Neutrophil (primary cell): ENCODE measurements around the gene ARFIP2.
"Not testable (repeated sequence)": the region's sequence is repeated elsewhere in the genome, so short reads cannot be mapped to it uniquely, and the experiment has no call there.

Experiments
- H3K27ac ChIP-seq: fragments of 200-600 bp; sonication (generic); 2 replicates; pipeline ENCODE4 v1.5.1; 2016; ENCODE audit warnings: mild to moderate bottlenecking, moderate library complexity
- H3K27me3 ChIP-seq: fragments of 200-600 bp; sonication (generic); 2 replicates; pipeline ENCODE4 v1.6.0; 2016; ENCODE audit warnings: mild to moderate bottlenecking
- H3K36me3 ChIP-seq: fragments of 200-600 bp; sonication (generic); 2 replicates; pipeline ENCODE4 v1.5.1; 2017
- H3K4me1 ChIP-seq, 2 experiments: fragments of 200-600 bp in 1 of 2; sonication (generic) in 1 of 2; 1 replicate in 1 of 2; 2 replicates in 1 of 2; pipeline versions ENCODE4 v1.5.1 to v1.6.1; 2013 to 2016; ENCODE audit warnings: low read depth in 1 of 2, low read length in 1 of 2, mild to moderate bottlenecking in 1 of 2, moderate library complexity in 1 of 2; ENCODE audit not compliant: control insufficient read depth in 1 of 2, insufficient read depth in 1 of 2
- H3K4me3 ChIP-seq, 2 experiments: fragments of 200-600 bp in 1 of 2; sonication (generic) in 1 of 2; 1 replicate in 1 of 2; 2 replicates in 1 of 2; pipeline ENCODE4 v1.5.1; 2013 to 2016; ENCODE audit warnings: low read depth in 1 of 2, low read length in 1 of 2, mild to moderate bottlenecking in 1 of 2, moderate library complexity in 1 of 2
- H3K9me3 ChIP-seq: fragments of 200-600 bp; sonication (generic); 2 replicates; pipeline ENCODE4 v1.5.1; 2016
- CTCF ChIP-seq: fragments of 200-600 bp; sonication (generic); IDR thresholded peaks from 2 replicates; pipeline ENCODE4 v1.5.1; 2016; ENCODE audit warnings: antibody characterized with exemption

ARFIP2 gene

GRCh38 chr11:6481012-6481923, at the start of gene ARFIP2, which contains the start of gene TIMM10B:
TSS of gene ARFIP2 (minus strand) at chr11:6481331. CDS start at chr11:6480421, 910 bp downstream.
TSS of gene TIMM10B (plus strand) at chr11:6481501. CDS start at chr11:6481517, 16 bp downstream.
- peak within 1 kb of the TSS; percentile 79 to 87 for H3K4me3 ChIP-seq
- H3K36me3 ChIP-seq, result peaks cover 22% of the 10 kb centered on the region
- no peaks in the 10 kb centered on the region for H3K9me3 ChIP-seq
- peaks cover 18 to 23% of the 10 kb centered on the region in 2 experiments for H3K4me1 ChIP-seq
- peak within 1 kb of the TSS; percentile 92 for H3K27ac ChIP-seq
- H3K27me3 ChIP-seq, result no peaks in the 10 kb centered on the region
- TF ChIP-seq CTCF, result peak; percentile 39

GRCh38 chr11:6530848-6531247, 49.7 kb upstream of the ARFIP2 start:
- Histone ChIP-seq H3K36me3 (peaks cover 8% of the 10 kb centered on the region), H3K4me3 (no peak overlapping the region), H3K27me3 (no peaks in the 10 kb centered on the region), H3K4me1 (no peaks in the 10 kb centered on the region), H3K9me3 (no peaks in the 10 kb centered on the region), H3K27ac (no peak overlapping the region)
- TF ChIP-seq CTCF, result no peak

- H3K4me1 ChIP-seq, result no peaks in the 10 kb centered on the region
- no peak overlapping the region for H3K4me3 ChIP-seq
- H3K9me3 ChIP-seq, result no peaks in the 10 kb centered on the region
- H3K36me3 ChIP-seq, result peaks cover 7% of the 10 kb centered on the region
- no peak for TF ChIP-seq CTCF
- H3K27ac ChIP-seq, result no peak overlapping the region
- no peaks in the 10 kb centered on the region for H3K27me3 ChIP-seq
Observed at GRCh38 chr11:6529266-6529665, 48.1 kb upstream of the ARFIP2 start.

GRCh38 chr11:6526411-6527135, 45.4 kb upstream of the ARFIP2 start:
- Histone ChIP-seq H3K36me3 (no peaks in the 10 kb centered on the region), H3K9me3 (no peaks in the 10 kb centered on the region), H3K27ac (no peak overlapping the region), H3K27me3 (no peaks in the 10 kb centered on the region), H3K4me3 (no peak overlapping the region), H3K4me1 (no peaks in the 10 kb centered on the region)
- no peak for TF ChIP-seq CTCF

- Histone ChIP-seq H3K27ac (no peak overlapping the region), H3K9me3 (no peaks in the 10 kb centered on the region), H3K4me3 (no peak overlapping the region), H3K4me1 (no peaks in the 10 kb centered on the region), H3K36me3 (peaks cover 9% of the 10 kb centered on the region), H3K27me3 (no peaks in the 10 kb centered on the region)
- TF ChIP-seq CTCF, result no peak
Observed at GRCh38 chr11:6523253-6523652, 42.1 kb upstream of the ARFIP2 start.

- not testable (repeated sequence) for H3K4me1 ChIP-seq, H3K36me3 ChIP-seq, H3K9me3 ChIP-seq, H3K27ac ChIP-seq, H3K27me3 ChIP-seq, H3K4me3 ChIP-seq
Observed at GRCh38 chr11:6521946-6522345, 40.8 kb upstream of the ARFIP2 start.
